ENCODE data around the gene PCCA. TPM values are rescaled to one million over a fixed set of nuclear protein-coding genes. Genes with fewer than 3 reads are reported as not detected.

The PCCA gene
- total and polyA plus RNA-seq, 2 experiments from 2014 or later: 41.9 to 46.6 TPM

DNA sequence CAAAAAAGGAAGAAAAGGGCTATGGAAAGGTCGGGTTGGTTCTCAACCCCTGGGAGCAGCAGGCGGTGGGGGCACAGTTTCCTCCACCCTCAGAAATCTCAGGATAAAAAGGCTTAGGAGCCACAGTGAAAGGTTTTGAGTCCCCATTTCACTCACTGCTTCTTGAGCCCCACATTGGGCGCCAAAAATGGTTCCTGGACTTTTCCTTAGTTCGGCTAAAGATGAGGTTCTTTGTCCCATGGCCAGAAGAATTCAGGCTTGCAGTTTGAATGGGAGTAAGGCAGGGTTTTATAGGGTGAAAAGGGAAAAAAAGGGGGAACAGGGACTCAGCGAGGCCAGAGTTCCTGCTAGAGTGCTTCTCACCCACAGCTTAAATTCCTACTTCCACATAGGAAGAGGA lies 320.2 kb downstream of the PCCA start (continued):
- TF ChIP-seq, protein P1, sequence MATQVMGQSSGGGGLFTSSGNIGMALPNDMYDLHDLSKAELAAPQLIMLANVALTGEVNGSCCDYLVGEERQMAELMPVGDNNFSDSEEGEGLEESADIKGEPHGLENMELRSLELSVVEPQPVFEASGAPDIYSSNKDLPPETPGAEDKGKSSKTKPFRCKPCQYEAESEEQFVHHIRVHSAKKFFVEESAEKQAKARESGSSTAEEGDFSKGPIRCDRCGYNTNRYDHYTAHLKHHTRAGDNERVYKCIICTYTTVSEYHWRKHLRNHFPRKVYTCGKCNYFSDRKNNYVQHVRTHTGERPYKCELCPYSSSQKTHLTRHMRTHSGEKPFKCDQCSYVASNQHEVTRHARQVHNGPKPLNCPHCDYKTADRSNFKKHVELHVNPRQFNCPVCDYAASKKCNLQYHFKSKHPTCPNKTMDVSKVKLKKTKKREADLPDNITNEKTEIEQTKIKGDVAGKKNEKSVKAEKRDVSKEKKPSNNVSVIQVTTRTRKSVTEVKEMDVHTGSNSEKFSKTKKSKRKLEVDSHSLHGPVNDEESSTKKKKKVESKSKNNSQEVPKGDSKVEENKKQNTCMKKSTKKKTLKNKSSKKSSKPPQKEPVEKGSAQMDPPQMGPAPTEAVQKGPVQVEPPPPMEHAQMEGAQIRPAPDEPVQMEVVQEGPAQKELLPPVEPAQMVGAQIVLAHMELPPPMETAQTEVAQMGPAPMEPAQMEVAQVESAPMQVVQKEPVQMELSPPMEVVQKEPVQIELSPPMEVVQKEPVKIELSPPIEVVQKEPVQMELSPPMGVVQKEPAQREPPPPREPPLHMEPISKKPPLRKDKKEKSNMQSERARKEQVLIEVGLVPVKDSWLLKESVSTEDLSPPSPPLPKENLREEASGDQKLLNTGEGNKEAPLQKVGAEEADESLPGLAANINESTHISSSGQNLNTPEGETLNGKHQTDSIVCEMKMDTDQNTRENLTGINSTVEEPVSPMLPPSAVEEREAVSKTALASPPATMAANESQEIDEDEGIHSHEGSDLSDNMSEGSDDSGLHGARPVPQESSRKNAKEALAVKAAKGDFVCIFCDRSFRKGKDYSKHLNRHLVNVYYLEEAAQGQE (IDR thresholded peaks at IDR 0.05; ENCODE audit: unreplicated experiment): no peak
- TF ChIP-seq POLR2AphosphoS5 (IDR thresholded peaks at IDR 0.05; ENCODE audit: low read depth): no peak
- no peak for TF ChIP-seq ETS1 (IDR thresholded peaks at IDR 0.05)
- TF ChIP-seq NANOG (IDR thresholded peaks at IDR 0.05; ENCODE audit: borderline replicate concordance): no peak
- TF ChIP-seq EZH2 (IDR thresholded peaks at IDR 0.05; ENCODE audit: low read depth, unreplicated experiment): no peak
- TF ChIP-seq ZNF331 (CRISPR knock-in tag; IDR thresholded peaks at IDR 0.05; ENCODE audit: low read depth): no peak
- TF ChIP-seq CREB1 (CRISPR knock-in tag; IDR thresholded peaks at IDR 0.05; ENCODE audit: low read depth): no peak

DNA sequence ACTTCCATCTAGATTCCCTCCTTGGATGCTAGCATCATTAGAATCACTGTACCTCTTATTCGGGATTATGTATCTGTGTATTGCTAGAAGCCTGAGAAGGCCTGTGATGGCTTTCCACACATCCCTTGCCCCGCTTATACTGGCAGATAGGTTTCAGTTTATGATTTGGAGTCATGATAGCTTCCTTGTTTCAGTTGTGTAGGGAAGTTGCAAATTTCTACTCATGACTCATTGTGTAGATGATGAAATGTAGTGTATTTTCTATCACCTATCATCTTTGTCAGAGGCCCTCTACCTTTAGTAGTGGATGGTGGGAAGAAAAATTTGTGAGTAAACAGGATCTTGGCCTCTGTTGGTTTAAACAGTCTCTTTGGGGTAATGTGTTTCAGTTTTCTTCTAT lies 334.5 kb downstream of the PCCA start:
- no peak for ATAC-seq
- Histone ChIP-seq H3K36me3 (ENCODE audit: insufficient read depth) (no peaks in the 10 kb centered on the region), H4K20me1 (replicated peaks; ENCODE audit: insufficient read depth) (no peaks in the 10 kb centered on the region; the same call in 1 of the 2 replicates), H3K4me3 (no peak overlapping the region), H3K4me2 (no peak overlapping the region), H2AFZ (no peak overlapping the region), H3K79me2 (replicated peaks; ENCODE audit: insufficient read depth) (no peaks in the 10 kb centered on the region), H3K9me2 (ENCODE audit: insufficient read depth) (no peaks in the 10 kb centered on the region), H3K4me1 (ENCODE audit: insufficient read depth) (no peaks in the 10 kb centered on the region), H3K27me3 (ENCODE audit: insufficient read depth) (no peaks in the 10 kb centered on the region), H3F3A (replicated peaks; ENCODE audit: low read depth) (no peaks in the 10 kb centered on the region; the same call in none of the 2 replicates), H3K27ac (ENCODE audit: low read depth) (0 out of 2 replicates have a peak overlapping the region, but pooled peaks have one; percentile 74)
- H3K27me3 Mint-ChIP-seq (ENCODE audit: insufficient read depth, low read depth, poor library complexity): peaks cover 1% of the 10 kb centered on the region
- H3K4me3 Mint-ChIP-seq: no peak overlapping the region
- peaks cover 3% of the 10 kb centered on the region; the same call in 2 of the 3 replicates for H3K36me3 Mint-ChIP-seq (ENCODE audit: low read depth)
- DNase-seq (ENCODE audit: low spot score): no peak
- no peaks in the 10 kb centered on the region for H3K9me3 Mint-ChIP-seq
- H3K27ac Mint-ChIP-seq: 0 out of 2 replicates have a peak overlapping the region, but pooled peaks have one; percentile 19
- H3K4me1 Mint-ChIP-seq: no peaks in the 10 kb centered on the region
- TF ChIP-seq ZNF331 (CRISPR knock-in tag; IDR thresholded peaks at IDR 0.05; ENCODE audit: low read depth): no peak
- TF ChIP-seq JUNB (IDR thresholded peaks at IDR 0.05; ENCODE audit: unreplicated experiment): no peak
- TF ChIP-seq STAT1 (IDR thresholded peaks at IDR 0.05; ENCODE audit: unreplicated experiment): no peak
- no peak for TF ChIP-seq POLR2AphosphoS5 (IDR thresholded peaks at IDR 0.05; ENCODE audit: low read depth)
- no peak for TF ChIP-seq CREB1 (CRISPR knock-in tag; IDR thresholded peaks at IDR 0.05; ENCODE audit: low read depth)
- TF ChIP-seq, protein P2, sequence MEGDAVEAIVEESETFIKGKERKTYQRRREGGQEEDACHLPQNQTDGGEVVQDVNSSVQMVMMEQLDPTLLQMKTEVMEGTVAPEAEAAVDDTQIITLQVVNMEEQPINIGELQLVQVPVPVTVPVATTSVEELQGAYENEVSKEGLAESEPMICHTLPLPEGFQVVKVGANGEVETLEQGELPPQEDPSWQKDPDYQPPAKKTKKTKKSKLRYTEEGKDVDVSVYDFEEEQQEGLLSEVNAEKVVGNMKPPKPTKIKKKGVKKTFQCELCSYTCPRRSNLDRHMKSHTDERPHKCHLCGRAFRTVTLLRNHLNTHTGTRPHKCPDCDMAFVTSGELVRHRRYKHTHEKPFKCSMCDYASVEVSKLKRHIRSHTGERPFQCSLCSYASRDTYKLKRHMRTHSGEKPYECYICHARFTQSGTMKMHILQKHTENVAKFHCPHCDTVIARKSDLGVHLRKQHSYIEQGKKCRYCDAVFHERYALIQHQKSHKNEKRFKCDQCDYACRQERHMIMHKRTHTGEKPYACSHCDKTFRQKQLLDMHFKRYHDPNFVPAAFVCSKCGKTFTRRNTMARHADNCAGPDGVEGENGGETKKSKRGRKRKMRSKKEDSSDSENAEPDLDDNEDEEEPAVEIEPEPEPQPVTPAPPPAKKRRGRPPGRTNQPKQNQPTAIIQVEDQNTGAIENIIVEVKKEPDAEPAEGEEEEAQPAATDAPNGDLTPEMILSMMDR (conservative IDR thresholded peaks at IDR 0.05; ENCODE audit: low read depth in 2 of 2): no peak
- no peak for TF ChIP-seq NANOG (IDR thresholded peaks at IDR 0.05; ENCODE audit: borderline replicate concordance)
- TF ChIP-seq, protein P1 (IDR thresholded peaks at IDR 0.05; ENCODE audit: unreplicated experiment): no peak
- TF ChIP-seq ZNF114 (CRISPR knock-in tag; IDR thresholded peaks at IDR 0.05): no peak
- no peak for TF ChIP-seq EZH2 (IDR thresholded peaks at IDR 0.05; ENCODE audit: low read depth, unreplicated experiment)

Measured in GM23338 (cell line).